Muscle of leg (tissue), 11 donors: Measurements from ENCODE around the gene DCST2. TPM values are rescaled to one million over a fixed set of nuclear protein-coding genes. Genes with fewer than 3 reads are reported as not detected.

ENCODE experiments used
- DNase-seq: peaks from one replicate; pipeline ENCODE4 v3.0.0; 2013
- H3K27ac ChIP-seq: one replicate; pipeline ENCODE4 v1.5.1; 2013; ENCODE audit warnings: mild to moderate bottlenecking, low read length, control low read depth
- H3K27me3 ChIP-seq: one replicate; pipeline ENCODE4 v1.6.1; 2013; ENCODE audit warnings: low read length; ENCODE audit not compliant: control insufficient read depth, insufficient read depth
- H3K36me3 ChIP-seq: one replicate; pipeline ENCODE4 v1.6.1; 2013; ENCODE audit warnings: low read length; ENCODE audit not compliant: control insufficient read depth, insufficient read depth
- H3K4me1 ChIP-seq: one replicate; pipeline ENCODE4 v1.6.1; 2013; ENCODE audit warnings: low read length; ENCODE audit not compliant: control insufficient read depth, insufficient read depth
- H3K4me3 ChIP-seq: one replicate; pipeline ENCODE4 v1.5.1; 2013; ENCODE audit warnings: low read length, control low read depth
- H3K9me3 ChIP-seq: replicated peaks from 2 replicates; pipeline ENCODE4 v1.6.1; 2013; ENCODE audit warnings: low read depth, low read length; ENCODE audit not compliant: control insufficient read depth
- WGBS: methylation state at CpG from one replicate; pipeline ENCODE4 v1.1.5; 2013; ENCODE audit warnings: missing lambda C conversion rate; ENCODE audit not compliant: insufficient coverage; 5-methylcytosine and 5-hydroxymethylcytosine counted together
- polyA plus RNA-seq, 8 donors: library from polyadenylated mRNA; unstranded; fragments of 120-200 nt; gene quantifications; one replicate each; pipeline versions ENCODE4 v1.2.1 to v1.2.3, GENCODE V29; 2013; ENCODE audit warnings: inconsistent platforms in 1 of 8, low replicate concordance in 1 of 8; ENCODE audit not compliant: insufficient read length in 8 of 8, insufficient read depth in 1 of 8
- total RNA-seq: library from RNA; stranded (reverse); fragments of 120-200 nt; gene quantifications from one replicate; pipeline ENCODE4 v1.2.4, GENCODE V29; 2013

Gene DCST2
- total and polyA plus RNA-seq, 9 donors, result 0.49 to 1.6 (median 0.78) TPM

DNA sequence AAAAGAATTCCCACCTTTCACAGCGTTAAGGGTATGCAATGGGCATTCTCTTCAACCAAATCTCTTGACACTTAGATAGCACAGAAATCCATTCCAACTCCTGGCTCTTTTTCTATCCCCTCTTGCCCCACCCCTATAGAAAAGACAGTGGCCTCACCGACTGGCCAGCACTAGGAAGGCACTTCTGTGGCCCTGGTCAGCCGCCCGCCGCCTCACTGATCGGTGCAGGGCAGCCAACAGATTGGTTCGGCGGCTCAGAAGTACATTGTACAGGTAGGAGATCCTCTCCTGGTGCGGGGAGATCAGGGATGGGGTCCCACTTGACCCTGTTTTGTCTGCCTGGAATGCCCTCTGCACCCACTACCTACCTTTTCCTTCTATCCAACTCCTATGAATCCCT is 9.3 kb downstream of the DCST2 start:
- H3K4me3 ChIP-seq, result no peak overlapping the region
- no peaks in the 10 kb centered on the region for H3K27me3 ChIP-seq
- no peaks in the 10 kb centered on the region for H3K4me1 ChIP-seq
- H3K9me3 ChIP-seq, result no peaks in the 10 kb centered on the region
- 87% methylated on average over 6 of the region's 9 CpGs for WGBS
- no peaks in the 10 kb centered on the region for H3K36me3 ChIP-seq
- no peak for DNase-seq
- no peak overlapping the region for H3K27ac ChIP-seq

DNA sequence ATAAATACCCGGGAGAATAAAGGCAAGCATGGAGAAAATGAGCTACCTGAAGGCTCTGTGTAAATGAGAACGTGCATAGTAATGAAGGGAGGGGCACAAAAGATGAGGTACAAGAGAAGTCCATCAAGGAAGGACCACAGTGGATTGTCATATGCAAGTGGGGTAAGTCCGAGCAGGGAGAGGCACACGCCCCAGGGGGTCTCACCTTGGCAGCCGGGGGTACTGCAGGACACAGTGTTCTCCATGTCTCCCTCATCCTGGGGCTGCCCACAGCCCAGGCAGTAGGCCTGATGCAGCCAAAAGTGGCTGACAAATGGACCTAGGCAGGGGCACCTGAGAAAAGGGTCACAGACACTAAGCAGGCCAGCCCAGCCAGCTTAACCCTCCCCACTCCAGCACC is 10.0 kb downstream of the DCST2 start:
- H3K36me3 ChIP-seq, result no peaks in the 10 kb centered on the region
- H3K27ac ChIP-seq, result no peak overlapping the region
- H3K4me1 ChIP-seq, result no peaks in the 10 kb centered on the region
- H3K9me3 ChIP-seq, result no peaks in the 10 kb centered on the region
- WGBS, result 63% methylated on average over 4 of the region's 5 CpGs
- DNase-seq, result no peak
- no peak overlapping the region for H3K4me3 ChIP-seq
- no peaks in the 10 kb centered on the region for H3K27me3 ChIP-seq

DNA sequence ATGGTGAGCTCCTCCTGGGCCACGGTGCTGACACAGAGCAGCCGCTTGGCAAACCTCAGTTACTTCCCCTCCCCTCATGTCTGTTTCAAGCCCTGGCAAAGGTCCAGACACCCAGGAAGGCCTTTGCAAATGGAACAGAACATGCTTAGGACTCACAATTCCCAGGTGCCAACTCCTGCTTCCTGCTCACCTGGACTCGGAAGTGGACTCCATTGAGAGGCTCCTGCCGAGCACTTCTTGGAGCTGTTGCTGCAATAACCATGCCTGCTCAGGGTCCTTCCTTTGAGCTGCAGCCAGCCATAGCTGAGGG is 10.7 kb downstream of the DCST2 start:
- Histone ChIP-seq H3K4me1 (peaks cover 2% of the 10 kb centered on the region), H3K27ac (no peak overlapping the region), H3K4me3 (no peak overlapping the region), H3K36me3 (no peaks in the 10 kb centered on the region), H3K9me3 (no peaks in the 10 kb centered on the region), H3K27me3 (no peaks in the 10 kb centered on the region)
- WGBS, result 70% methylated on average over 4 of the region's 4 CpGs
- no peak for DNase-seq

DNA sequence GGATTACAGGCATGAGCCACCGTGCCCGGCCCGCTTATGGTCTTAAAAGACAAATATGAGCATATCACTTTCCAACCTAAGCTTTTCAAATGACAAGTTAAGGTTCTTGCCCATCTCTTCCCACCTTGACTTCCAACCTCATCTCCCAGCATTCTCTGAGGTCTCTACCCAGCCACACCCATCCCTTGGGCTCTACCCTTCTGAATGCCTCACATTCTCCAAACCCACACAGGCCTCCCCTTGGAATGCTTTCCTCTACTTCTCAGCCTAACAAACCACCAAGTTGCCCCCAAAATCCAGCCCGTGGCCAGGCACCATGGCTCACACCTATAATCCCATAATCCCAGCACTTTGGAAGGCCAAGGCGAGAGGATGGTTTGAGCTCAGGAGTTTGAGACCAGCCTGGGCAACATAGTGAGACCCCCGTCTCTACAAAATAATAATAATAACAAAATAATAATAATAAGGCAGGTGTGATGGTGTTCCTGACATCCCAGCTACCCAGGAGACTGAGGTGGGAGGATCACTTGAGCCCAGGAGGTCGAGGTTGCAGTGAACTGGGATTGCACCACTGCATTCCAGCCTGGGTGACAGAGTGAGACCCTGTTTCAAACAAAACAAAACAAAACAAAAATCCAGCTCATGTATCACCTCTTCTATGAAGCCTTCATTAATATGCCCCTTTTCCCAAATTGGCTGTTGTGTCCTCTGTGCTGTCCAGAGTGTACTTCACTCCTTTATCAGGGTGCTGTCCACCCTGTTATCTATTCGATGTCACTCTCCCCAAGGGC is 11.2 kb downstream of the DCST2 start:
- Histone ChIP-seq H3K27ac (no peak overlapping the region), H3K4me1 (peaks cover 5% of the 10 kb centered on the region), H3K4me3 (no peak overlapping the region), H3K9me3 (no peaks in the 10 kb centered on the region), H3K27me3 (no peaks in the 10 kb centered on the region), H3K36me3 (no peaks in the 10 kb centered on the region)
- no peak for DNase-seq
- WGBS, result 81% methylated on average over 5 of the region's 8 CpGs

DNA sequence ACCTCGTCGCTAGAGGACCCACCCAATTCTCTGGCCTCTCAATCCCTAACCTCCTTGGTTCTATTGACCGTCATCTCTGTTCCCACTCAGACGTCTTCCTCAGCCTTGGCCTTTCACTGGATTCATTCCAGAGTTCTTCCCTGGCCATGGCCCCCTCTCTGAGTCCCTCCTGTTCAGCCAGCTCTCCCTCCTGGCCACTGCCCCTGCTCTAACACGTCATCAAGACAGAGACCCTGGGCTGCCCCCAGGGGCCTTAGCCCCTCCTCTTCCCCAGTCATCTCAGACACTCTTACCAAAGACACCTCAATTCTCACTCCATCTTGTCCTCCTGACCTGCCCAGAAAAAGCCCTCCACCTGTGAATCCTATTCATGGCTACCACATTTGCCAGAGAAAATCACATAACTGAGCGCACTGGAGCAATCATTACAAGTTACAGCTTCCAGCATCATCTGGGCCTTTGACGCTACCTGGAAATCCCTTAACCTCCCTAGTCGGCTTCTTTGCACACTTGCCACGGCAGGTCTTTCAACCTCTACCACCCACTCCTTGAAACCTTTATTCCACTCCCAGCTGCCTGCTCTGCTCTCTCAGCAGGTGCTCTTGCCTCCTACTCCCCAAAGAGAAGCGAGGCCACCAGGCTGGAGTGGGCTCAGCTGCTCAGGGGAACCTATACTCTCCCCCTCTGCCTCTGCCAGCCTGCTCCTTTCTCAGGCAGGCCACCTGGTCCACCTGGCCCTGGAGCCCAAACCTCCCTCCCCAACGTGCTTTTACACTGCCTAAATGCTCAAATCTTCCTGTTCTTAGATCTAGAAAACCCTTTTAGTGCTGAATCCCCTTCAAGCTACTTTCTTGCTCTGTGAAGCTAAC is 14.0 kb downstream of the DCST2 start:
- H3K27me3 ChIP-seq, result no peaks in the 10 kb centered on the region
- H3K9me3 ChIP-seq, result no peaks in the 10 kb centered on the region
- DNase-seq, result no peak
- peaks cover 4% of the 10 kb centered on the region for H3K36me3 ChIP-seq
- peaks cover 11% of the 10 kb centered on the region for H3K4me1 ChIP-seq
- WGBS, result 57% methylated on average over 11 of the region's 11 CpGs
- H3K4me3 ChIP-seq, result no peak overlapping the region
- no peak overlapping the region for H3K27ac ChIP-seq

DNA sequence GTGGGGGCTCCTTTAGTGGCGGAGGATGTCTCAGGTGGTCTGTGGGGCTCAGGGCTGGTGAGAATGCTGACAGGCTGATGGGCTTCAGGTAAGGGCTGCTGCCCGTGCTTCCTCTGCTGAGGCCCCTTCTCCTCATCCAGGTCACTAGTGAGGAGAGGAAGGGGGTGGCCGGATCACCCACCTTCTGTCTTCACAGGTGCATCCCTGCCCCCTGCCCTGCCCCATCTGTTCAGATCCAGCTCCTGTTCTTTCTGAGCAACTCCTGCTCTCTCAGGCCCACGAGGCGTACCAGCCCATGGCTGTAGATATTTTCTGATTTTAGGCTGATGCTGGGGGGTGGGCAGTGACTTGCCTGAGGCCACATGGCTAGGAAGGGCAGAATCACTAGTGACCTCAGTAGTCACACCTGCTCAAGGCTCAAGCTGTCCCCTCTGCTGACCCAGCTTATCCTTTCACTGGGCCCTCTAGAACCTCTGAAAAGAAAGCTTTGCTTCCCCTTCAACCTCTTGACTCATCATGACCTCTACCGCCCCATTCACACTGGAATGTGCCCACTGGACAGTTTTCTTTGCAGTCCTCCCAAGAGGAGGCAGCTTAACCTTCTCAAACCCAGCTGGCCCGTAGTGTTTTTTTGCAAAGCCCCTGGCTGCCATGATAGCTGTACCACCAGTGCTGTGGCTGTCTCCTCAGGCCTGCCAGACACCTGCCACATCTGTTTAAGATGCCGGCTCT is 14.8 kb downstream of the DCST2 start:
- no peak overlapping the region for H3K27ac ChIP-seq
- no peaks in the 10 kb centered on the region for H3K9me3 ChIP-seq
- peaks cover 11% of the 10 kb centered on the region for H3K4me1 ChIP-seq
- H3K36me3 ChIP-seq, result peaks cover 8% of the 10 kb centered on the region
- 47% methylated on average over 3 of the region's 8 CpGs for WGBS
- no peak for DNase-seq
- H3K27me3 ChIP-seq, result no peaks in the 10 kb centered on the region
- no peak overlapping the region for H3K4me3 ChIP-seq

DNA sequence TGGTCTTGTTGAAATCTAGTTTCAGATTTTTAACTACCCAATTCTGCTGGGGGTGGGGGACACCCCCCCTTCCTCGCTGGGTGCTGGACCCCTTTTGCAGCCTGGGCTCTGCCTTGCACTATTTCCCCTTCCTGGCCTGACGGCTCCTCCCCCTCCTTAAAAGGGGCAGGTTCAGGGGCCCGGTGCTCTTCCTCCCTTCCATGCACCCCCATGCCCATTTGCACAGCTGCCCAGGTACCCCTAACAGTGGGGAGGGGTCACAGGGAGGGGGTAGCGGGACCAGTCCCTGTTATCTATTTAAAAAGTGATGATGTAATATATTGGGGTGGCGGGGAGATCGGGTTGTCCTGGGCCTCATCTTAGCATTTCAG is 15.7 kb downstream of the DCST2 start:
- Histone ChIP-seq H3K4me1 (peaks cover 15% of the 10 kb centered on the region), H3K36me3 (peaks cover 8% of the 10 kb centered on the region), H3K27me3 (no peaks in the 10 kb centered on the region), H3K9me3 (no peaks in the 10 kb centered on the region), H3K4me3 (peak overlapping the region; percentile 47), H3K27ac (no peak overlapping the region)
- WGBS, result no CpG with 5 or more reads among the region's 6 CpGs
- DNase-seq, result no peak

DNA sequence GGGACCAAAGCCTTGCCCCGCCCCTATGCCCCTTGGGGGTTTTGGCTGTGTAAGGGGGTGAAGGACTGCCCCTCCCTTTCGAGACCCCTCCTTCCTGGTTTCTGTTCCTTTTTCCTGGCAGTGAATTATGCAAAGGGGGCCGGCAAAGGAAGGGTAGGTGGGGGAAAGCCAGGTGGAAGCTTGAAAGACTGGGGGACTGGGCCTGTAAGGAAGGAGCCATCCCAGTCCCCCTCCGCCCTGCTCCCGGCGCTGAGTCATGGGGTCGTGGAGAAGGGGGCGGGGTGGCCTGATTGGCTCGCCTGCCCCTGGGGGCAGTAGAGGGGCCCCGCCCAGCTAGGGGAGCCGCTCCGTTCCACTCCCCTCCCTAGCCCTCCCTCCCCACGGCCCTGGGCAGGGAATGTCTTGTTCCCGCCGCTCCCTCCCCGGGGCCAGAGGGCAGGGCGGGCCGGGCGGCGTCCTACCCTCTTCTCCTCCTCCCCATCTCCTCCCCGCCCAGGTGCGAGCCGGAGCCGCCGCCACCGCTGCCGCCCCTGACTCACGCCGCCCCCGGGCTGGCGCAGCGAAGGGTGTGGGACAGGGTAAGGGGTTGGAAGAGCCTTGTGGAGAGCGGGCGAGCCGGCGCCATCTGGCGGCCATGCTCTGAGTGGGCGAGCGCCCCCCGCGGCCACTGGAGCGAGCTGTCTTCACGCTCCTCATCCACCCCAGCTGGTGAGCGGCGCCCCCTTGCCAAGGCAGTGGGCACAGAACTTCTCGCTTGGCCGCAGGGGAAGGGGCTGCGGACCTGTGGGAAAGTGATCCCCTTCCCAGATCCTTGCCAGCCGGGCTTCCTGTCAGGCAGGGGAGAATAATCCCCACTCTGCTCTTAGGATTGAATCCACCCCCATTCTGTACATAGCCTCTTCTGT is 16.3 kb downstream of the DCST2 start:
- Histone ChIP-seq H3K27ac (peak overlapping the region; percentile 74), H3K4me1 (peaks cover 16% of the 10 kb centered on the region), H3K27me3 (no peaks in the 10 kb centered on the region), H3K36me3 (peaks cover 8% of the 10 kb centered on the region), H3K4me3 (peak overlapping the region; percentile 47), H3K9me3 (no peaks in the 10 kb centered on the region)
- DNase-seq, result peak; percentile 94
- WGBS, result 3% methylated on average over 11 of the region's 49 CpGs

DNA sequence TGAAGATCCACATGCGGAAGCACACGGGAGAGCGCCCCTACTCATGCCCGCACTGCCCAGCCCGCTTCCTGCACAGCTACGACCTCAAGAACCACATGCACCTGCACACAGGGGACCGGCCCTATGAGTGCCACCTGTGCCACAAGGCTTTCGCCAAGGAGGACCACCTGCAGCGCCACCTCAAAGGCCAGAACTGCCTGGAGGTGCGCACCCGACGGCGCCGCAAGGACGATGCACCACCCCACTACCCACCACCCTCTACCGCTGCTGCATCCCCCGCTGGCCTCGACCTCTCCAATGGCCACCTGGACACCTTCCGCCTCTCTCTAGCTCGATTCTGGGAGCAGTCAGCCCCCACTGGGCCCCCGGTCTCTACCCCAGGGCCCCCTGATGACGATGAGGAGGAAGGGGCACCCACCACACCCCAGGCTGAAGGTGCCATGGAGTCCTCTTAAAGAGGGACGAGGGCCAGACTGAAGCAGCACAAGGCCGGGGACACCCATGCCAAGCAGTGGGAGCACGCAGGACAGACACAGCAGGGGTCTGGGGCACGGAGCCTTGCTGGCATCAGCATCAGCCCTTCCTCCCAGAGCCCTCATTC is 17.2 kb downstream of the DCST2 start:
- Histone ChIP-seq H3K4me3 (no peak overlapping the region), H3K27ac (no peak overlapping the region), H3K36me3 (peaks cover 8% of the 10 kb centered on the region), H3K9me3 (no peaks in the 10 kb centered on the region), H3K27me3 (no peaks in the 10 kb centered on the region), H3K4me1 (peaks cover 20% of the 10 kb centered on the region)
- 85% methylated on average over 21 of the region's 26 CpGs for WGBS
- DNase-seq, result no peak
